Hepatocyte (in vitro differentiated cells): ENCODE results near the gene ADAMTS2. TPM values are rescaled to one million over a fixed set of nuclear protein-coding genes. Genes with fewer than 3 reads are reported as not detected.

ENCODE experiments used
- DNase-seq: peaks from one replicate; pipeline ENCODE4 v3.0.0-alpha.2; 2016; ENCODE audit warnings: low spot score
- H2AFZ ChIP-seq: fragments of 200-600 bp; sonication (generic); 2 replicates; pipeline ENCODE4 v1.6.0; 2016; ENCODE audit warnings: antibody characterized with exemption, mild to moderate bottlenecking
- H3K27ac ChIP-seq: fragments of 200-600 bp; sonication (generic); 2 replicates; pipeline ENCODE4 v1.5.1; 2016; ENCODE audit warnings: mild to moderate bottlenecking
- H3K27me3 ChIP-seq: fragments of 200-600 bp; sonication (generic); 2 replicates; pipeline ENCODE4 v1.6.1; 2016
- H3K36me3 ChIP-seq: fragments of 200-600 bp; sonication (generic); replicated peaks from 2 replicates; pipeline ENCODE4 v1.5.1; 2016; ENCODE audit warnings: low read depth; ENCODE audit not compliant: insufficient read depth
- H3K4me1 ChIP-seq: fragments of 200-600 bp; sonication (generic); 2 replicates; pipeline ENCODE4 v1.5.1; 2016; ENCODE audit warnings: mild to moderate bottlenecking, moderate library complexity; ENCODE audit not compliant: insufficient read depth
- H3K4me2 ChIP-seq: fragments of 200-600 bp; sonication (generic); 2 replicates; pipeline ENCODE4 v1.6.0; 2016
- H3K4me3 ChIP-seq: fragments of 200-600 bp; sonication (generic); 2 replicates; pipeline ENCODE4 v1.5.1; 2016; ENCODE audit warnings: mild to moderate bottlenecking
- H3K79me2 ChIP-seq: fragments of 200-600 bp; sonication (generic); 2 replicates; pipeline ENCODE4 v1.6.0; 2017; ENCODE audit warnings: mild to moderate bottlenecking
- H3K9me2 ChIP-seq: fragments of 200-600 bp; sonication (generic); replicated peaks from 2 replicates; pipeline ENCODE4 v1.6.0; 2017; ENCODE audit warnings: mild to moderate bottlenecking; ENCODE audit not compliant: insufficient read depth
- H3K9me3 ChIP-seq: fragments of 200-600 bp; sonication (generic); 2 replicates; pipeline ENCODE4 v1.5.1; 2016; ENCODE audit warnings: low read depth, mild to moderate bottlenecking
- H4K20me1 ChIP-seq: fragments of 200-600 bp; sonication (generic); 2 replicates; pipeline ENCODE4 v1.6.0; 2016; ENCODE audit warnings: mild to moderate bottlenecking; ENCODE audit not compliant: insufficient read depth, poor library complexity, severe bottlenecking
- CTCF ChIP-seq: fragments of 200-600 bp; sonication (generic); IDR thresholded peaks from 2 replicates; pipeline ENCODE4 v1.5.1; 2016; ENCODE audit warnings: antibody characterized with exemption, mild to moderate bottlenecking; ENCODE audit not compliant: poor library complexity
- EZH2 ChIP-seq: fragments of 200-600 bp; sonication (generic); IDR thresholded peaks from 2 replicates; pipeline ENCODE4 v1.6.1; 2016; ENCODE audit warnings: antibody characterized with exemption, mild to moderate bottlenecking, borderline replicate concordance
- EZH2phosphoT487 ChIP-seq: fragments of 200-600 bp; sonication (generic); IDR thresholded peaks from one replicate; pipeline ENCODE4 v1.6.1; 2018; ENCODE audit warnings: antibody characterized with exemption, mild to moderate bottlenecking, low read depth, moderate library complexity; ENCODE audit not compliant: unreplicated experiment, severe bottlenecking
- WGBS: methylation state at CpG from one replicate; pipeline ENCODE4 v1.1.6; 2016; ENCODE audit warnings: low lambda C conversion rate; ENCODE audit errors: missing lambda C conversion rate; 5-methylcytosine and 5-hydroxymethylcytosine counted together
- polyA plus RNA-seq: library from polyadenylated mRNA; unstranded; fragments of >200 nt; fragmentation: Nextera tagmentation; extraction: Ambion mirVana; gene quantifications from 2 replicates; pipeline ENCODE4 v1.2.1, GENCODE V29; 2016
- total RNA-seq: library from RNA; depleted of rRNA; stranded (reverse); fragments of >200 nt; gene quantifications from 2 replicates; pipeline ENCODE4 v1.2.3, GENCODE V29; 2014

Gene ADAMTS2
- total and polyA plus RNA-seq, 2 experiments from 2014 or later = 55.4 to 78.8 TPM

- 100% methylated on average over 1 of the region's 2 CpGs for WGBS
- H3K9me2 ChIP-seq = no peaks in the 10 kb centered on the region
- DNase-seq = no peak
- no peaks in the 10 kb centered on the region for H3K9me3 ChIP-seq
- no peak for TF ChIP-seq CTCF
- no peak for TF ChIP-seq EZH2phosphoT487
- TF ChIP-seq EZH2 = no peak
- no peak overlapping the region for H3K4me3 ChIP-seq
- H2AFZ ChIP-seq = no peak overlapping the region
- no peaks in the 10 kb centered on the region for H3K79me2 ChIP-seq
- H3K27me3 ChIP-seq = no peaks in the 10 kb centered on the region
- H3K4me1 ChIP-seq = peaks cover 3% of the 10 kb centered on the region
- no peak overlapping the region for H3K27ac ChIP-seq
- no peak overlapping the region for H3K4me2 ChIP-seq
- no peaks in the 10 kb centered on the region for H3K36me3 ChIP-seq
- no peaks in the 10 kb centered on the region for H4K20me1 ChIP-seq
Observed at GRCh38 chr5:179375831-179376365, 30.6 kb upstream of the ADAMTS2 start.

GRCh38 chr5:179375236-179375685 lies 30.0 kb upstream of the ADAMTS2 start:
- Histone ChIP-seq H3K27me3 (no peaks in the 10 kb centered on the region), H3K9me2 (no peaks in the 10 kb centered on the region), H3K9me3 (no peaks in the 10 kb centered on the region), H3K4me1 (peaks cover 3% of the 10 kb centered on the region), H3K79me2 (no peaks in the 10 kb centered on the region), H4K20me1 (no peaks in the 10 kb centered on the region), H3K27ac (no peak overlapping the region), H3K4me2 (no peak overlapping the region), H3K36me3 (no peaks in the 10 kb centered on the region), H3K4me3 (no peak overlapping the region), H2AFZ (no peak overlapping the region)
- no peak for TF ChIP-seq CTCF
- TF ChIP-seq EZH2 = no peak
- TF ChIP-seq EZH2phosphoT487 = no peak
- WGBS = 84% methylated on average over 3 of the region's 3 CpGs
- DNase-seq = no peak

DNA sequence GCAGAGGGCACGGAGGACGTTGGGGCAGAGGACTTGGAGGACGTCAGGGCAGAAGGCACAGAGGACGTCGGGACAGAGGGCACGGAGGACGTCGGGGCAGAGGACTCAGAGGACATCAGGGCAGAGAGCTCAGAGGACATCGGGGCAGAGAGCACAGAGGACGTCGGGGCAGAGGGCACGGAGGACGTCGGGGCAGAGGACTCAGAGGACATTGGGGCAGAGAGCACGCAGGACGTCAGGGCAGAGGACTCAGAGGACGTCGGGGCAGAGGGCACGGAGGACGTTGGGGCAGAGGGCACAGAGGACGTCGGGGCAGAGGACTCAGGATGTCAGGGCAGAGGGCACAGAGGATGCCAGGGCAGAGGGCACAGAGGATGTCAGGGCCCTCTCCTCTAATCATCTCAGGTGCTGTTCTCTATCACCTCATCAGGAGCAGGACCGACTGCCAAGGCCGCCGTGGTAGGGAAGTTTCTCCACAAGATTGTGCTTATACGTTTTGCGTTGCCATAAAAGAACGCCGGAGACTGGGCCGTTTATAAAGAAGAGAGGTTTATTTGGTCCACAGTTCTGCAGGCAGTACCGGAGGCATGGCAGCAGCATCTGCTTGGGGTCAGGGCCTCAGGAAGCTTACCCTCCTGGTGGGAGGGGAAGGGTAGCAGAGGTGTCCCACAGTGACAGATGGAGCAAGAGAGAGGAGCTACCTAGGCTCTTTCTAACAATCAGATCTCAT lies 29.4 kb upstream of the ADAMTS2 start:
- no peak overlapping the region for H2AFZ ChIP-seq
- no peaks in the 10 kb centered on the region for H3K27me3 ChIP-seq
- H3K4me3 ChIP-seq = no peak overlapping the region
- peaks cover 3% of the 10 kb centered on the region for H3K4me1 ChIP-seq
- WGBS = 97% methylated on average over 22 of the region's 31 CpGs
- TF ChIP-seq EZH2phosphoT487 (no peak), EZH2 (no peak), CTCF (no peak)
- H3K9me2 ChIP-seq = no peaks in the 10 kb centered on the region
- H4K20me1 ChIP-seq = no peaks in the 10 kb centered on the region
- H3K9me3 ChIP-seq = no peaks in the 10 kb centered on the region
- H3K79me2 ChIP-seq = no peaks in the 10 kb centered on the region
- H3K27ac ChIP-seq = no peak overlapping the region
- no peak overlapping the region for H3K4me2 ChIP-seq
- no peak for DNase-seq
- H3K36me3 ChIP-seq = no peaks in the 10 kb centered on the region
